ENCODE results near the gene PRSS22. TPM values are rescaled to one million over a fixed set of nuclear protein-coding genes. Genes with fewer than 3 reads are reported as not detected.

PRSS22 gene
- total RNA-seq, 1 donor = not detected

DNA sequence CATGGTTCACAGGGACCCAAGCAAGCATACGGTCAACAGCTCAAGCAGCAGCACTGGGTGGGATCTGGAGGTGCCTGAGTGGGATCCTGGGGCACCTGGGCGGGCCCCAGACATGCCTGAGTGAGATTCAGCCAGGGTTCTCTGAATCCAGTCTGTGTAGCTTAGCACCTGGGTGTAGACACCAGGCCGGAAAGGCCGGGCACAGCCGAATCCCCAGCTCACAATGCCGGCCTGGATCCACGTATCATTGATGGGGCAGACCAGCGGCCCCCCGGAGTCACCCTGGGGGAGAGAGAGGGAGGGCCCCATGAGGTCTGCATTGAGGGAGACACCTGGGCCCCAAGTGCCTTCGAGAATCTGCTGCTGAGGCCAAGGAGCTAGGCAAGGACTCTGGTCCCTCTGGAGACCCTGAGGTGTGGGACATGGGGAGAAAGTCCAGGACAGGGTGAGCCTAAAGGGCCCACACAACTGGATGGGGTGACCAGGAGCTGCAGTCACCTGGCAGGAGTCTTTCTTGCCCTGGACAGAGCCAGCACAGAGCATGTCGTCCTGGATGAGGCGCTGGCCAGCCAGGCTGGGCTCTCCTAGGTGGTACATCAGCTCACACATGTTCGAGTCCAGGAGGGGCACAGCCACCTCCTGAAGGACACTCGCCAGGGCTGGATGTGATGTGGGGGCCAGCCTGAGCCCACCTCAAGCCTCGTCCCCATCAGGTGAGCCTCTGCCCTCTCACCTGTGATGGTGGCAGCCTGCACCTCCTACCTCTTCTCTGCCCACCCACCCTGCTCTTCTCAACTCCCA, 18.1 kb downstream of the PRSS22 start:
- DNase-seq (ENCODE audit: insufficient read length, low spot score, missing footprints) = peak; percentile 65

GRCh38 chr16:2838928-2839327, 19.0 kb downstream of the PRSS22 start:
- Histone ChIP-seq H3K9me3 (ENCODE audit: low read depth, low read length) (no peaks in the 10 kb centered on the region), H3K4me2 (ENCODE audit: insufficient read depth, low read length) (no peak overlapping the region), H3K4me1 (ENCODE audit: insufficient read depth, low read length) (peaks cover 18% of the 10 kb centered on the region), H3K27ac (ENCODE audit: low read depth, low read length) (no peak overlapping the region), H3K79me2 (ENCODE audit: insufficient read depth, low read length) (no peaks in the 10 kb centered on the region), H2AFZ (ENCODE audit: low read length) (no peak overlapping the region), H4K20me1 (ENCODE audit: insufficient read depth, low read length) (no peaks in the 10 kb centered on the region), H3K27me3 (ENCODE audit: insufficient read depth, low read length) (no peaks in the 10 kb centered on the region), H3K36me3 (ENCODE audit: insufficient read depth, low read length) (no peaks in the 10 kb centered on the region), H3K4me3 (ENCODE audit: insufficient read depth, low read length) (no peak overlapping the region)
- DNase-seq (ENCODE audit: insufficient read length, low spot score, missing footprints) = peak; percentile 98
- peak; percentile 90 for TF ChIP-seq CTCF (IDR thresholded peaks at IDR 0.05; ENCODE audit: extremely low read depth, low read depth, low read length)

More for the DNA sequence above, 18.1 kb downstream of the PRSS22 start:
- H3K27me3 ChIP-seq (ENCODE audit: insufficient read depth, low read length) = no peaks in the 10 kb centered on the region
- no peak for TF ChIP-seq CTCF (IDR thresholded peaks at IDR 0.05; ENCODE audit: extremely low read depth, low read depth, low read length)
- no peak overlapping the region for H3K4me2 ChIP-seq (ENCODE audit: insufficient read depth, low read length)
- H3K79me2 ChIP-seq (ENCODE audit: insufficient read depth, low read length) = no peaks in the 10 kb centered on the region
- no peak overlapping the region for H2AFZ ChIP-seq (ENCODE audit: low read length)
- H4K20me1 ChIP-seq (ENCODE audit: insufficient read depth, low read length) = no peaks in the 10 kb centered on the region
- peaks cover 18% of the 10 kb centered on the region for H3K4me1 ChIP-seq (ENCODE audit: insufficient read depth, low read length)
- H3K4me3 ChIP-seq (ENCODE audit: insufficient read depth, low read length) = no peak overlapping the region
- no peaks in the 10 kb centered on the region for H3K9me3 ChIP-seq (ENCODE audit: low read depth, low read length)
- no peak overlapping the region for H3K27ac ChIP-seq (ENCODE audit: low read depth, low read length)
- H3K36me3 ChIP-seq (ENCODE audit: insufficient read depth, low read length) = no peaks in the 10 kb centered on the region

DNA sequence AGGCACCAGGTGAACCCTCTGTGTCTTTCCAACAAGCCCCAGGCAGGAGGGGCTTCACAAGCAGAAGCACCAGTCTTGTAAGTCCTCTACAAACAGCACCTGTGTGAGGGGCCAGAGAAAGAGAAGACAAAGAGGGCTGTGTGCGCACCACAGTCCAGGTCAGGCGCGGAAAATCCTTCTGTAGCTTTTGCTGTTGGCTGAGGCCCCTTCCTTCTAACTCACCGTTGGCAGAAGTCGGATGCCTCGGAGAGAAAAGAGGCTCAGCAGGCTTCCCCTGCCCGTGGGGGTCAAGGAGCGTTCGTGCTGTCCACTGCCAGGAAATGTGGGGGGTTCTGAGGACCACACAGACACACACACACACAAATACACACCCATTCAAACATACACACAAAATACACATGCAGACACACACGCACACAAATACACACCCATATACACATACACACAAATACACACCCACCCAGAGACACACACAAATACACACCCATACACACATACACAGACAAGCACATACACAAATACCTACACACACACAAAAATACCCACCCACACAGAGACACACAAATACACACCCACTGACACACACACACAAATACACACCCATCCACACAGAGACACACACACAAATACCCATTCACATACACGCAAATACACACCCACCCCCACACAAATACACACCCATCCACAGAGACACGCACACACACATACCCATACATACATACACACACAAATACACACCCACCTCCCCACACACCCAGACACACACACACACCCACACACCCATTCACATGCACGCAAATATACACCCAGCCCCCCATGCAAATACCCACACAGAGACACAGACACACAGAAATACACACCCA, 21.1 kb downstream of the PRSS22 start:
- no peaks in the 10 kb centered on the region for H4K20me1 ChIP-seq (ENCODE audit: insufficient read depth, low read length)
- no peak for TF ChIP-seq CTCF (IDR thresholded peaks at IDR 0.05; ENCODE audit: extremely low read depth, low read depth, low read length)
- peaks cover 10% of the 10 kb centered on the region for H3K27me3 ChIP-seq (ENCODE audit: insufficient read depth, low read length)
- no peak overlapping the region for H3K27ac ChIP-seq (ENCODE audit: low read depth, low read length)
- H3K9me3 ChIP-seq (ENCODE audit: low read depth, low read length) = no peaks in the 10 kb centered on the region
- no peak overlapping the region for H2AFZ ChIP-seq (ENCODE audit: low read length)
- H3K4me1 ChIP-seq (ENCODE audit: insufficient read depth, low read length) = peaks cover 18% of the 10 kb centered on the region
- DNase-seq (ENCODE audit: insufficient read length, low spot score, missing footprints) = peak; percentile 62
- H3K79me2 ChIP-seq (ENCODE audit: insufficient read depth, low read length) = no peaks in the 10 kb centered on the region
- no peak overlapping the region for H3K4me3 ChIP-seq (ENCODE audit: insufficient read depth, low read length)
- no peak overlapping the region for H3K4me2 ChIP-seq (ENCODE audit: insufficient read depth, low read length)
- no peaks in the 10 kb centered on the region for H3K36me3 ChIP-seq (ENCODE audit: insufficient read depth, low read length)

Measured in osteoblast (primary cell).